Type B pancreatic cell (in vitro differentiated cells): ENCODE measurements around the gene CEL. TPM values are rescaled to one million over a fixed set of nuclear protein-coding genes. Genes with fewer than 3 reads are reported as not detected.
A peak's percentile ranks its signal among the peaks of the same experiment; 100 is the strongest.
"Not testable (repeated sequence)": the region's sequence is repeated elsewhere in the genome, so short reads cannot be mapped to it uniquely, and the experiment has no call there.

Experiments
- DNase-seq: peaks from one replicate; pipeline ENCODE4 v3.0.0; 2021; ENCODE audit warnings: mixed read lengths; ENCODE audit not compliant: unreplicated experiment; ENCODE audit errors: extremely low spot score
- H3K27ac Mint-ChIP-seq: 2 replicates; pipeline ENCODE4 v1.8.0; 2021; ENCODE audit warnings: mild to moderate bottlenecking, mixed read lengths
- H3K27me3 Mint-ChIP-seq: 2 replicates; pipeline ENCODE4 v1.8.0; 2021; ENCODE audit warnings: mixed read lengths
- H3K36me3 Mint-ChIP-seq: 2 replicates; pipeline ENCODE4 v1.8.0; 2021; ENCODE audit warnings: mixed read lengths
- H3K4me1 Mint-ChIP-seq: one replicate; pipeline ENCODE4 v1.8.0; 2021; ENCODE audit warnings: mixed read lengths; ENCODE audit not compliant: unreplicated experiment
- H3K4me3 Mint-ChIP-seq: 2 replicates; pipeline ENCODE4 v1.8.0; 2021; ENCODE audit warnings: mild to moderate bottlenecking, mixed read lengths
- H3K9me3 Mint-ChIP-seq: 2 replicates; pipeline ENCODE4 v1.8.0; 2021; ENCODE audit warnings: mixed read lengths
- CTCF ChIP-seq: fragments of 200-600 bp; sonication (generic); conservative IDR thresholded peaks from 2 replicates; pipeline ENCODE4 v1.5.0; 2021; ENCODE audit warnings: antibody characterized with exemption, mild to moderate bottlenecking
- total RNA-seq: library from RNA; stranded (reverse); gene quantifications from 2 replicates; pipeline ENCODE4 v1.2.1, GENCODE V29; 2021; ENCODE audit warnings: low replicate concordance

CEL gene
- total RNA-seq, 1 donor from 2014 or later: 4.9 TPM

- Mint-ChIP-seq H3K4me3 (no peak overlapping the region), H3K36me3 (no peaks in the 10 kb centered on the region), H3K27me3 (no peaks in the 10 kb centered on the region), H3K9me3 (no peaks in the 10 kb centered on the region), H3K27ac (no peak overlapping the region), H3K4me1 (peaks cover 4% of the 10 kb centered on the region)
- no peak for DNase-seq
- TF ChIP-seq CTCF: no peak
Observed at GRCh38 chr9:133065070-133065388, 3.2 kb downstream of the CEL start.

- DNase-seq: no peak
- Mint-ChIP-seq H3K9me3 (no peaks in the 10 kb centered on the region), H3K36me3 (no peaks in the 10 kb centered on the region), H3K27ac (no peak overlapping the region), H3K27me3 (no peaks in the 10 kb centered on the region), H3K4me3 (no peak overlapping the region), H3K4me1 (no peaks in the 10 kb centered on the region)
- TF ChIP-seq CTCF: no peak
Observed at GRCh38 chr9:133066181-133066983, 4.6 kb downstream of the CEL start.

GRCh38 chr9:133067006-133067405 lies 5.2 kb downstream of the CEL start:
- no peaks in the 10 kb centered on the region for H3K36me3 Mint-ChIP-seq
- no peaks in the 10 kb centered on the region for H3K4me1 Mint-ChIP-seq
- H3K27ac Mint-ChIP-seq: no peak overlapping the region
- no peak overlapping the region for H3K4me3 Mint-ChIP-seq
- TF ChIP-seq CTCF: no peak
- H3K27me3 Mint-ChIP-seq: no peaks in the 10 kb centered on the region
- no peak for DNase-seq
- no peaks in the 10 kb centered on the region for H3K9me3 Mint-ChIP-seq

- Mint-ChIP-seq H3K27me3 (no peaks in the 10 kb centered on the region), H3K4me1 (no peaks in the 10 kb centered on the region), H3K27ac (peak overlapping the region; percentile 29), H3K4me3 (no peak overlapping the region), H3K9me3 (no peaks in the 10 kb centered on the region), H3K36me3 (no peaks in the 10 kb centered on the region)
- DNase-seq: no peak
- no peak for TF ChIP-seq CTCF
Observed at GRCh38 chr9:133067813-133068212, 6.0 kb downstream of the CEL start.

GRCh38 chr9:133068431-133068830 lies 6.7 kb downstream of the CEL start:
- H3K27ac Mint-ChIP-seq, H3K4me1 Mint-ChIP-seq, DNase-seq, H3K36me3 Mint-ChIP-seq, H3K9me3 Mint-ChIP-seq, H3K4me3 Mint-ChIP-seq, H3K27me3 Mint-ChIP-seq: not testable (repeated sequence)

- not testable (repeated sequence) for H3K4me1 Mint-ChIP-seq, H3K27ac Mint-ChIP-seq, H3K27me3 Mint-ChIP-seq, DNase-seq, H3K9me3 Mint-ChIP-seq, H3K4me3 Mint-ChIP-seq, H3K36me3 Mint-ChIP-seq
Observed at GRCh38 chr9:133070500-133070961, 8.8 kb downstream of the CEL start.

GRCh38 chr9:133070985-133071384 lies 9.2 kb downstream of the CEL start:
- not testable (repeated sequence) for H3K27ac Mint-ChIP-seq, H3K27me3 Mint-ChIP-seq, DNase-seq, H3K4me3 Mint-ChIP-seq, H3K9me3 Mint-ChIP-seq, H3K36me3 Mint-ChIP-seq, H3K4me1 Mint-ChIP-seq
